OCI-LY7 (cell line): ENCODE data around the gene ALDH1A3.

Experiments
- CTCF ChIP-seq: fragments of 200-600 bp; sonication (generic); conservative IDR thresholded peaks from 2 replicates; pipeline ENCODE4 v1.5.1; 2014; ENCODE audit warnings: mild to moderate bottlenecking, antibody characterized with exemption, low read length, moderate library complexity, mixed read lengths
- EZH2phosphoT487 ChIP-seq: fragments of 200-600 bp; sonication (generic); IDR thresholded peaks from 2 replicates; pipeline ENCODE4 v1.6.1; 2018; ENCODE audit warnings: low read depth, borderline replicate concordance, mild to moderate bottlenecking, mixed run types, antibody characterized with exemption, low read length, moderate library complexity, mixed read lengths

- TF ChIP-seq CTCF (no peak), EZH2phosphoT487 (no peak)
Observed at GRCh38 chr15:100959066-100960050, 79.7 kb downstream of the ALDH1A3 start.
